ENCODE measurements around the gene GDI1.

The GDI1 gene

GRCh38 chrX:154484255-154485149 is 47.5 kb downstream of the GDI1 start:
- DNase-seq, result no peak

DNA sequence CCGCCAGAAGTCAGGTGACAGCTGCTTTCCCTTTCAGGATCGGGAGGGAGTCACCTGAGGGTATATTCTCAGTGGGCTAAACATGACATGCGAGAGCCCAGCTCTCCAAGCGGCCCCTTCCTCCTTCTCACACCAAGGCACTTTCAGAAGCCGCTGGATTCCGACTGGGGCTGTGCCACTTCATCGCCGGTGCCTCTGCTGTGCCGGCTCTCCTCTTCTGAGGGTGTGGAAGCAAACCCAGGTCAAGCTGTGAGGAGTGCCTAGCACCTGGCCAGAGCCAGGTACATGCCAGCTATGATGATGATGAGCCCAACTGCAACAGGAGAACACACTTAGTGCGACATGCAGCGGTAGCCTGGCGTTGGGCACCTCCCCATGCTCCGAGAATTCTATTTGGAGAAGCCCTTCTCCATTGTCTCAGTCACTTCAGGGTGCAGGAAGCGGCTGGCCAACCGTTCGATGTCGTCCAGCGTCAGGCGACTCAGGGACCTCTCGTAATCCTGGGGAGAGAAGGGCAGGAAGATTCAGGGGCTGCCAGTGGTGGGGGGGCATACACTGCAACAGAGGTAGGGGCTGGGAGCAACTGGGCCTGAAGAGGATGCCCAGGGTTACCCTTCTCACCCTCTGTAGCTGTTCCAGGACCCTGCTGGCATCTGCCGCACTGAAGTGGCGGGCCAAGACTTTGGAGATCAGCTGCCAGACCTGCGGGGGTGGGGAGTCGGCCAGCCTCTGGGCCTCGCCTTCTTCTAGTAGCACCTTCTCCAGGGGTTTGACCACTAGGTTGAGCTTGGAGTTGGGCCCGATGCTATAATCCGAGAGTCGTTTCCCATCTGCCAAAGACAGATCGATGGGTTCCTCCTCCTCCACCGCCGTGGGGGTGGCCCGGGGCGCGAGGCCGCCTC is 48.4 kb downstream of the GDI1 start:
- no peak for DNase-seq

GRCh38 chrX:154486052-154486395 is 49.1 kb downstream of the GDI1 start:
- DNase-seq, result no peak

GRCh38 chrX:154486396-154487207 is 49.6 kb downstream of the GDI1 start, which contains the start of gene UBL4A:
UBL4A (minus strand) TSS chrX:154486615; CDS start chrX:154486584, 31 bp downstream.
- peak; percentile 70 for DNase-seq

DNA sequence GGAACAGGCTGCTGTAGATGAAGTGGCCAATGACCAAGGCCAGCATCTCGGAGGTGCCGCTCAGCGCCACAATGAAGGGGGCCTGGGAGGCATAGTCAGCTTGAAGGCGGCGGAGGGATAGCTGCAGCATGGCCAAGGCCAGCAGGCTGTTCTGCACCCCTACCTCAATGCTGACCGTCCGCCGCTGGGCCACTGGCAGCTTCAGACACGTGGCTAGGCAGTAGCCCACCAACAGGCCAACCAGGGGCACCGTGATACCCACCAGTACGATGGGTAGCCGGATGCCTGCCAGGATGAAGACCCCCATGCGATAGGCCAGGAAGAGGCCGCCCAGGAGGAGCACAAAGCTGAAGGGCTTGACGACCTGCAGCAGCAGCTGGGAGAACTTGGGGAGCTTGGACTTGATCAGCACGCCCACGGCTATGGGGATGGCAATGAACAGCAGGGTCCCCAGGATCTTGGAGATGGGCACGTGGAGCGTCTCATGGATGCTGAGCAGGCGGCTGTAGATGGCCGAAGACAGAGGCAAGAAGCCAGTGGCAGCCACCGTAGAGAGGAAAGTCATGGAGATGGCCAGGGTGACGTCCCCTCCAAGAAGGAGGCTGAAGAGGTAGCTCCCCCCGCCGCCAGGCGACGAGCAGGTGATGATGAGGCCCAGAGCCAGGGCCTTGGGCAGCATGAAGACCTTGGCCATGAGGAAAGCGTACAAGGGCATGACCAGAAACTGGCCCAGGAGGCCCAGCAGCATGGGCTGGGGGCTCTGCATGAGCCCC is 50.8 kb downstream of the GDI1 start:
- DNase-seq, result no peak

GRCh38 chrX:154488336-154489075 is 51.6 kb downstream of the GDI1 start:
- DNase-seq, result no peak

DNA sequence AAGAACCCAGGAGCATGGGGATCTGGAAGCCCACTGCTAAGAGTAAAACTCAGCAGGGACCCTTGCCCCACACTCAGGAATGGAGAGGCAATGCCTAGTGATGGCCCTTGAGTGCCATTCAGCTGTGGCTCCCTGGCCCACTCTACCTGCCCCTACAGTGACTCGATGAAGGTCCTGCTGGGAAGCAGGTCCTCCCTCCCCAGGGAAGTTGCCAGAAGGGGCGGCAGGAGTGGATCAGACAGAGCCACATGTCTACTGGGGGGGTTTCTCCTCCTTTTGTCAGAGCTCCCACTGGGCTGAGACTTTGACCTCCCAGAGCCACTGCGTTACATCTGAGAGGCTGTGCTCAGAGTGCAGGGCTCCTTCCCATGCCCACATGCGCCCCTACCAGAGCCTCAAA is 52.2 kb downstream of the GDI1 start:
- DNase-seq, result no peak

- peak; percentile 30 for DNase-seq
Observed at GRCh38 chrX:154490021-154490413, 53.1 kb downstream of the GDI1 start.

DNA sequence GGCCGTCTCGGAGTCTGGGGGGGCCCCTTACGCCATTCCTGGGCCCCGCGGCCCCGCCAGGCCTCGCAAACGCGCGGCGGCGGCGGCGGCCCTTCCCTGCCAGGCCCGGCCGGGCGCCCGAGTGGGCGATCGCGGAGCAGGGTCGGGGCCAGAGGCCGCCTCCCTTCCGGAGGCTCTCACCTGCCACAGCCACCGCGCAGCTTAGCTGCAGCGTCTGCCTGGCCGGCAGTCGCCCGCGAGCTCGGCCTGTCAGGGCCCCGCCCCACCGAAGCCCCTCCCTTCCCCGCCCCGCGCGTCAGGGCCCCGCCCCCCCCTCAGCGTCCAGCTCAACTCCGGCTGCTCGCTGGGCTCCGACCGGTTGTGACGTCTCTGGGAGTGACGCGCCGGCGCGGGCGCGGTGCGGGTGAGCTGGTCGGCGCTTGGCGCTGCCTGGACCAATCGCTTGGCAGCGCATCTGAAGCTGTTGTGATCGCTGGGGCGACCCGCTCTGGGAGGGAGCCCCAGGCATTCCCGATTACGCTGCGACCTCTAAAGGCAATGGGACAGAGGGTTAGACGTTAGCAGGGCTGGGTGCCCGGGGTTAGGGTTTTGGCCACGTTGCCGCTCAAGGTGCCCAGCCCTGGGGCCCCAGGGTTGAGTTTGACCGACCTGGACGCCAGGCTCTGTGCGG is 53.6 kb downstream of the GDI1 start, which contains the start of gene SLC10A3:
Gene SLC10A3, minus strand, starts transcription at position 216 of the 670 bp plus-strand sequence. CDS start 1,689 bp downstream, outside the sequence.
- DNase-seq, result peak; percentile 89
